Mesenchymal stem cell (in vitro differentiated cells and primary cell): ENCODE data around the gene FNDC3B.

Experiments used
- DNase-seq: peaks from one replicate; pipeline ENCODE4 v3.0.0-alpha.2; 2013
- H2AFZ ChIP-seq: one replicate; pipeline ENCODE4 v1.6.1; 2013; ENCODE audit warnings: low read depth, mild to moderate bottlenecking, control low read depth, inconsistent platforms, low read length, moderate library complexity
- H2AK5ac ChIP-seq: 2 replicates; pipeline ENCODE4 v1.6.1; 2013; ENCODE audit warnings: low read length, moderate library complexity, mild to moderate bottlenecking, inconsistent platforms; ENCODE audit not compliant: severe bottlenecking
- H2BK120ac ChIP-seq: one replicate; pipeline ENCODE4 v1.6.1; 2013; ENCODE audit warnings: low read depth, mild to moderate bottlenecking, inconsistent platforms, low read length, moderate library complexity
- H2BK12ac ChIP-seq, 2 experiments: one replicate each; pipeline ENCODE4 v1.6.1; 2013; ENCODE audit warnings: inconsistent platforms in 2 of 2, low read length in 2 of 2, mild to moderate bottlenecking in 2 of 2, moderate library complexity in 2 of 2, control low read depth in 1 of 2
- H2BK15ac ChIP-seq: one replicate; pipeline ENCODE4 v1.6.1; 2013; ENCODE audit warnings: mild to moderate bottlenecking, low read depth, inconsistent platforms; ENCODE audit not compliant: poor library complexity, severe bottlenecking
- H2BK5ac ChIP-seq: 2 replicates; pipeline ENCODE4 v1.6.1; 2013; ENCODE audit warnings: low read depth, mild to moderate bottlenecking, low read length, control low read depth, inconsistent platforms; ENCODE audit not compliant: poor library complexity, severe bottlenecking
- H3K14ac ChIP-seq, 2 experiments: one replicate each; pipeline ENCODE4 v1.6.1; 2013; ENCODE audit warnings: inconsistent platforms in 2 of 2, low read length in 2 of 2, control low read depth in 1 of 2, mild to moderate bottlenecking in 1 of 2, moderate library complexity in 1 of 2
- H3K18ac ChIP-seq, 2 experiments: one replicate each; pipeline ENCODE4 v1.6.1; 2013; ENCODE audit warnings: inconsistent platforms in 2 of 2, low read length in 2 of 2, control low read depth in 1 of 2, low read depth in 1 of 2, mild to moderate bottlenecking in 1 of 2
- H3K23ac ChIP-seq, 2 experiments: one replicate each; pipeline ENCODE4 v1.6.1; 2013; ENCODE audit warnings: inconsistent platforms in 2 of 2, low read length in 2 of 2, mild to moderate bottlenecking in 2 of 2, moderate library complexity in 2 of 2, control low read depth in 1 of 2
- H3K27ac ChIP-seq: 2 replicates; pipeline ENCODE4 v1.5.1; 2013; ENCODE audit warnings: mild to moderate bottlenecking, moderate library complexity, low read length, control low read depth, inconsistent platforms; ENCODE audit not compliant: poor library complexity, severe bottlenecking
- H3K27me3 ChIP-seq, 2 experiments: 2 replicates each; pipeline versions ENCODE4 v1.6.1 to v1.7.0; 2013; ENCODE audit warnings: low read length in 2 of 2, mild to moderate bottlenecking in 2 of 2, moderate library complexity in 2 of 2, control low read depth in 1 of 2, inconsistent platforms in 1 of 2; ENCODE audit not compliant: control insufficient read depth in 1 of 2, insufficient read depth in 1 of 2
- H3K36me3 ChIP-seq, 2 experiments: 2 replicates each; pipeline versions ENCODE4 v1.6.1 to v1.7.0; 2013; ENCODE audit warnings: low read length in 2 of 2, control low read depth in 1 of 2, inconsistent platforms in 1 of 2, low read depth in 1 of 2, mild to moderate bottlenecking in 1 of 2; ENCODE audit not compliant: insufficient read depth in 2 of 2, control insufficient read depth in 1 of 2
- H3K4ac ChIP-seq, 2 experiments: one replicate each; pipeline ENCODE4 v1.6.1; 2013; ENCODE audit warnings: inconsistent platforms in 2 of 2, low read length in 2 of 2, mild to moderate bottlenecking in 2 of 2, moderate library complexity in 2 of 2, control low read depth in 1 of 2, low read depth in 1 of 2
- H3K4me1 ChIP-seq: 2 replicates; pipeline ENCODE4 v1.6.1; 2013; ENCODE audit warnings: low read depth, low read length, control low read depth; ENCODE audit not compliant: control insufficient read depth, insufficient read depth
- H3K4me2 ChIP-seq: 2 replicates; pipeline ENCODE4 v1.6.1; 2013; ENCODE audit warnings: low read length, mild to moderate bottlenecking, inconsistent platforms; ENCODE audit not compliant: poor library complexity, severe bottlenecking
- H3K4me3 ChIP-seq, 2 experiments: 2 replicates each; pipeline versions ENCODE4 v1.5.1 to v1.7.0; 2013; ENCODE audit warnings: low read length in 2 of 2, mild to moderate bottlenecking in 2 of 2, control low read depth in 1 of 2, low read depth in 1 of 2; ENCODE audit not compliant: insufficient read depth in 1 of 2
- H3K79me1 ChIP-seq: replicated peaks from 2 replicates; pipeline ENCODE4 v1.6.1; 2013; ENCODE audit warnings: mild to moderate bottlenecking, control low read depth, low read length, inconsistent platforms; ENCODE audit not compliant: poor library complexity, severe bottlenecking
- H3K9ac ChIP-seq: 2 replicates; pipeline ENCODE4 v1.7.0; 2013; ENCODE audit warnings: mild to moderate bottlenecking, low read length, moderate library complexity
- H3K9me3 ChIP-seq: 2 replicates; pipeline ENCODE4 v1.7.0; 2013; ENCODE audit warnings: mild to moderate bottlenecking, low read length; ENCODE audit not compliant: control insufficient read depth
- H4K8ac ChIP-seq: one replicate; pipeline ENCODE4 v1.6.1; 2013; ENCODE audit warnings: inconsistent platforms, mild to moderate bottlenecking, low read length, moderate library complexity
- H4K91ac ChIP-seq: one replicate; pipeline ENCODE4 v1.6.1; 2013; ENCODE audit warnings: mild to moderate bottlenecking, low read length, inconsistent platforms
- WGBS: methylation state at CpG from one replicate; pipeline ENCODE4 v1.1.7; 2013; ENCODE audit warnings: mixed read lengths; 5-methylcytosine and 5-hydroxymethylcytosine counted together

FNDC3B gene

DNA sequence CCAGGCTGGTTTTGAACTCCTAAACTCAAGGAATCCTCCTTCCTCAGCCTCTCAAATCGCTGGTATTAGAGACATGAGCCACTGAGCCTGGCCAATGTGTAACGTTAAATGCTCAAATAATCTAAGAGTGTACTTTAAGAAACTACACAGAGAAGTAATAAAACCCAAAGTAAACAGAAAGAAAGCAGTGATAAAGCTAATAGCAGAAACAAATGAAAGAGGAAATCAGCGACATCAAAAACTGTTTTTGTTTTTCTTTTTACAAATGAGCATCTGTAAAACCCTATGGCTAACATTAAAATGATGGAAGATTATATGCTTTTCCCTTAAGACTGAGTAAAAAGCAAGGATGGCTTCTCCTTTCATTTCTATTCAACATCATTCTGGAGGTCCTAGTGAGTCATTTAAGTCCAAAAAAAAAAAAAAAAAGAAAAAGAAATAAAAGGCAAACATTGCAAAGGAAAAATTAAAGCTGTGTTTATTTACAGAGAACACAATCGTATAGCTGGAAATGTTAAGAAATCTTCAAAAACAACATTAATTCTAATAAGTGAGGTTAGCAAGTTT, 36.8 kb upstream of the FNDC3B start:
- Histone ChIP-seq H3K9me3 (no peaks in the 10 kb centered on the region), H3K27ac (no peak overlapping the region), H3K27me3 (no peaks in the 10 kb centered on the region), H3K4me1 (no peaks in the 10 kb centered on the region), H3K4ac (no peak overlapping the region), H2AK5ac (no peak overlapping the region), H2BK120ac (no peak overlapping the region), H3K23ac (no peak overlapping the region), H3K4me3 (no peak overlapping the region), H3K4me2 (no peak overlapping the region), H2BK5ac (no peak overlapping the region), H2AFZ (no peak overlapping the region), H3K36me3 (no peaks in the 10 kb centered on the region), H3K18ac (no peak overlapping the region), H2BK12ac (no peak overlapping the region), H2BK15ac (no peak overlapping the region), H3K14ac (no peak overlapping the region), H4K91ac (no peak overlapping the region), H3K79me1 (no peaks in the 10 kb centered on the region), H3K9ac (no peak overlapping the region), H4K8ac (no peak overlapping the region)
- DNase-seq, result peak; percentile 22
- WGBS, result no CpG with 5 or more reads among the region's 4 CpGs

DNA sequence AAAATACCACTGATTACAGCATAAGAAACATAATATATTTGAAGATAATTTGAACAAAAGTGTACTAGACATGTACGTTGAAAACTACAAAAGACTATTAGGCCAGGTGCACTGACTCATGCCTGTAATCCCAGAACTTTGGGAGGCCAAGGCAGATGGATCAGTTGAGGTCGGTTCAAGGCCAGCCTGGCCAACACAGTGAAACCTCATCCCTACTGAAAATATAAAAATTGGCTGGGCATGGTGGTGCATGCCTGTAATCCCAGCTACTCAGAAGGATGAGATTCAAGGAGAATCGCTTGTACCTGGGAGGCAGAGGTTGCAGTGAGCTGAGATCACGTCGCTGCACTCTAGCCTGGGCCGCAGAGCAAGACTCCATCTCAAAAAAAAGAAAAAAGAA, 36.2 kb upstream of the FNDC3B start:
- H4K8ac ChIP-seq, result no peak overlapping the region
- no peak overlapping the region for H2AFZ ChIP-seq
- no peak overlapping the region for H3K18ac ChIP-seq
- no peak overlapping the region for H3K4me2 ChIP-seq
- no peak for DNase-seq
- no peak overlapping the region for H3K4ac ChIP-seq
- WGBS, result 98% methylated on average over 6 of the region's 6 CpGs
- H4K91ac ChIP-seq, result no peak overlapping the region
- no peaks in the 10 kb centered on the region for H3K4me1 ChIP-seq
- no peak overlapping the region for H2BK15ac ChIP-seq
- H2AK5ac ChIP-seq, result no peak overlapping the region
- H3K27me3 ChIP-seq, result no peaks in the 10 kb centered on the region
- no peak overlapping the region for H3K27ac ChIP-seq
- no peak overlapping the region for H2BK5ac ChIP-seq
- H3K9ac ChIP-seq, result no peak overlapping the region
- no peaks in the 10 kb centered on the region for H3K36me3 ChIP-seq
- no peak overlapping the region for H3K4me3 ChIP-seq
- no peak overlapping the region for H2BK12ac ChIP-seq
- H2BK120ac ChIP-seq, result no peak overlapping the region
- H3K9me3 ChIP-seq, result no peaks in the 10 kb centered on the region
- H3K23ac ChIP-seq, result no peak overlapping the region
- no peaks in the 10 kb centered on the region for H3K79me1 ChIP-seq
- H3K14ac ChIP-seq, result no peak overlapping the region

DNA sequence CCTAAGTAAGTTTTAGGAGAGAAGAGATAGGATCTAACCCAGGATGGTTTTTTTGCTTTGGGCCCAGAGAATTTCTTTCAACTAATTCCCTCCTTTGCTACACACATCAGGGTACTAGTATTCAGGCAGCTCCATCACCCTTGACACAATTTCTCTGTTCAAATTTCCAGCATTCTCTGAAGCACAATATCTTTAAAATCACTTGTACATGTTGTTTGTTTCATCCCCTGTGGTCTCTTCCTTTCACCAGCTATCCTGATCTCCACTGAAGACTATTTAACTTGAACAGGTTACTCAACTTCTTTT, 32.4 kb upstream of the FNDC3B start:
- Histone ChIP-seq H3K27me3 (no peaks in the 10 kb centered on the region), H3K27ac (no peak overlapping the region), H4K91ac (no peak overlapping the region), H2AFZ (no peak overlapping the region), H2AK5ac (no peak overlapping the region), H3K79me1 (no peaks in the 10 kb centered on the region), H3K9ac (no peak overlapping the region), H3K4me3 (no peak overlapping the region), H3K9me3 (no peaks in the 10 kb centered on the region), H3K18ac (no peak overlapping the region), H3K4ac (no peak overlapping the region), H2BK5ac (no peak overlapping the region), H2BK12ac (no peak overlapping the region), H3K4me2 (no peak overlapping the region), H3K23ac (no peak overlapping the region), H2BK15ac (no peak overlapping the region), H3K36me3 (no peaks in the 10 kb centered on the region), H3K14ac (no peak overlapping the region), H2BK120ac (no peak overlapping the region), H4K8ac (no peak overlapping the region), H3K4me1 (no peaks in the 10 kb centered on the region)
- no peak for DNase-seq

DNA sequence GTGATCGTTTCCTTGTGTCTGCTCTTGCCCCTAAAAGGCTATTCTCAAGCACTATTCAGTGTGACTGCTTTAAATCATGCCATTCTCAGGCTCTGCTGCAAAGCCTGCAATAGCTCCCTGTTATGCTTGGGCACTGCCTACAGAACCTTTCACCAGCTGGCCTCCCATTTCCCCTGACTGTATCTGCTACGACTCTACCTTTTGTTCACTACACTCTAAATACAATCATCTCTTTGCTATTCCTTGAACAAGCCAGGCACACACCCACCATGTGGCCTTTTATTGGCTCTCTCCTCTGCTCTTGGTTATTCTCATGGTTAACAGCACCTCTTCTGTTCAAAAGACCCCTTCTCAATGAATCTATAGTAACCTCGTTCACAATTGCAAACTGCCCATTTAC, 29.6 kb upstream of the FNDC3B start:
- Histone ChIP-seq H3K27me3 (no peaks in the 10 kb centered on the region), H2AFZ (peak overlapping the region; percentile 43), H3K9me3 (no peaks in the 10 kb centered on the region), H2AK5ac (no peak overlapping the region), H3K27ac (no peak overlapping the region), H3K4ac (no peak overlapping the region), H2BK5ac (no peak overlapping the region), H3K9ac (no peak overlapping the region), H3K4me1 (no peaks in the 10 kb centered on the region), H4K91ac (no peak overlapping the region), H2BK120ac (no peak overlapping the region), H4K8ac (no peak overlapping the region), H3K4me3 (no peak overlapping the region), H3K36me3 (no peaks in the 10 kb centered on the region), H3K23ac (no peak overlapping the region), H2BK12ac (peak overlapping the region in 1 of 2 experiments; percentile 41), H2BK15ac (no peak overlapping the region), H3K14ac (no peak overlapping the region), H3K79me1 (no peaks in the 10 kb centered on the region), H3K4me2 (no peak overlapping the region), H3K18ac (no peak overlapping the region)
- WGBS, result 57% methylated on average over 3 of the region's 3 CpGs
- DNase-seq, result no peak
